Measurements from ENCODE around the gene GALE. TPM values are rescaled to one million over a fixed set of nuclear protein-coding genes. Genes with fewer than 3 reads are reported as not detected.

The GALE gene
- total and polyA plus RNA-seq, 8 donors = 13.3 to 68.0 (median 19.1) TPM

- TF ChIP-seq CTCF (IDR thresholded peaks at IDR 0.05) = peak; percentile 82 to 91
- Histone ChIP-seq H3K4me3 (no peak overlapping the region), H3K27ac (no peak overlapping the region), H3K27me3 (no peaks in the 10 kb centered on the region), H3K4me1 (peaks cover 0 to 11% of the 10 kb centered on the region in 2 donors), H3K9me3 (no peaks in the 10 kb centered on the region), H3K36me3 (no peaks in the 10 kb centered on the region)
- intact Hi-C loops (cut with DNase I) = no loop called here
- ATAC-seq (peak; percentile 97), DNase-seq (peak; percentile 68 to 95 (median 83))
Observed at GRCh38 chr1:23772049-23772853, 28.3 kb downstream of the GALE start.

- TF ChIP-seq CTCF (IDR thresholded peaks at IDR 0.05) = no peak
- DNase-seq (no peak), ATAC-seq (no peak)
- Histone ChIP-seq H3K36me3 (peaks cover 0 to 24% of the 10 kb centered on the region in 2 donors), H3K4me3 (no peak overlapping the region), H3K27me3 (no peaks in the 10 kb centered on the region), H3K9me3 (no peaks in the 10 kb centered on the region), H3K27ac (no peak overlapping the region), H3K4me1 (peaks cover 0 to 3% of the 10 kb centered on the region in 2 donors)
- intact Hi-C loops (cut with DNase I) = no loop called here
Observed at GRCh38 chr1:23768733-23769132, 31.8 kb downstream of the GALE start.

- intact Hi-C loops (cut with DNase I) = no loop called here
- H3K9me3 ChIP-seq = no peaks in the 10 kb centered on the region
- no peak for TF ChIP-seq CTCF (IDR thresholded peaks at IDR 0.05)
- no peak overlapping the region for H3K4me3 ChIP-seq
- DNase-seq (no peak), ATAC-seq (no peak)
- H3K4me1 ChIP-seq = no peaks in the 10 kb centered on the region
- H3K27ac ChIP-seq = no peak overlapping the region
- no peaks in the 10 kb centered on the region for H3K27me3 ChIP-seq
- H3K36me3 ChIP-seq = peaks cover 0 to 73% of the 10 kb centered on the region in 2 donors
Observed at GRCh38 chr1:23763041-23763577, 37.4 kb downstream of the GALE start.

- DNase-seq (peak in 1 of 4 donors; percentile 51), ATAC-seq (peak; percentile 50)
- no peaks in the 10 kb centered on the region for H3K9me3 ChIP-seq
- intact Hi-C loops (cut with DNase I) = no loop called here
- no peaks in the 10 kb centered on the region for H3K4me1 ChIP-seq
- H3K36me3 ChIP-seq = peaks cover 6 to 93% of the 10 kb centered on the region in 2 donors
- H3K4me3 ChIP-seq = no peak overlapping the region
- H3K27me3 ChIP-seq = no peaks in the 10 kb centered on the region
- no peak overlapping the region for H3K27ac ChIP-seq
- TF ChIP-seq CTCF (IDR thresholded peaks at IDR 0.05) = no peak
Observed at GRCh38 chr1:23759277-23759676, 41.3 kb downstream of the GALE start.

GRCh38 chr1:23757812-23758211, 42.7 kb downstream of the GALE start:
- DNase-seq (no peak), ATAC-seq (no peak)
- Histone ChIP-seq H3K4me3 (no peak overlapping the region), H3K36me3 (peaks cover 6 to 100% of the 10 kb centered on the region in 2 donors), H3K9me3 (no peaks in the 10 kb centered on the region), H3K27ac (no peak overlapping the region), H3K27me3 (no peaks in the 10 kb centered on the region), H3K4me1 (no peaks in the 10 kb centered on the region)
- TF ChIP-seq CTCF (IDR thresholded peaks at IDR 0.05) = no peak
- intact Hi-C loops (cut with DNase I) = no loop called here
